Activated CD8-positive, alpha-beta memory T cell treated with anti-CD3 and anti-CD28 coated beads, Interleukin-2, amount 50 U/mL, for 24 hours (primary cell): Measurements from ENCODE around the gene ADAT3.
"Not testable (repeated sequence)": the region's sequence is repeated elsewhere in the genome, so short reads cannot be mapped to it uniquely, and the experiment has no call there.

Experiments
- DNase-seq: peaks from one replicate; pipeline ENCODE4 v3.0.0-alpha.2; 2020; ENCODE audit errors: extremely low read depth

Gene ADAT3

GRCh38 chr19:1866693-1867348 is 38.4 kb upstream of the ADAT3 start:
- no peak for DNase-seq

GRCh38 chr19:1867349-1867724 is 37.9 kb upstream of the ADAT3 start:
- DNase-seq, result no peak

- DNase-seq, result no peak
Measured at GRCh38 chr19:1868971-1869370, 36.2 kb upstream of the ADAT3 start.

- DNase-seq, result no peak
Measured at GRCh38 chr19:1871140-1871597, 34.0 kb upstream of the ADAT3 start.

DNA sequence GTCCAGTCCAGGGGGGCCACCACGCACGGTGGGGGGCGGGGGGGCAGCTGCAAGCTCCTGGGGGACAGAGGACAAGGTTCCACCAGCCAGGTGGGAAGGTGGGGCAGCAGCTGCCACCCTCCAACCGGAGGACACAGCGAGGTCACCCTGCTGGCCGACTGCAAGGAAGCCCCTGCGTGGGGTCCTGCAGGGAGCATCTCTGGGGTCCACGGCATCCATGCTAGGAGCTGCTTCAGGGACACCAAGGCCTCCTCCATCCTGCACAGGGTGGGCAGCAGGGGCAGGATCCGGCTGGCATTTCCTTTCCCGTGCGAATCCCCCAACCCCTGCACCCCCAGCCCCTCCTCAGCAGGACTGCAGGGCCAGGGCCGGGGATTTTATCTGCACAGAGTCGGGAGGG is 33.6 kb upstream of the ADAT3 start:
- DNase-seq, result no peak

DNA sequence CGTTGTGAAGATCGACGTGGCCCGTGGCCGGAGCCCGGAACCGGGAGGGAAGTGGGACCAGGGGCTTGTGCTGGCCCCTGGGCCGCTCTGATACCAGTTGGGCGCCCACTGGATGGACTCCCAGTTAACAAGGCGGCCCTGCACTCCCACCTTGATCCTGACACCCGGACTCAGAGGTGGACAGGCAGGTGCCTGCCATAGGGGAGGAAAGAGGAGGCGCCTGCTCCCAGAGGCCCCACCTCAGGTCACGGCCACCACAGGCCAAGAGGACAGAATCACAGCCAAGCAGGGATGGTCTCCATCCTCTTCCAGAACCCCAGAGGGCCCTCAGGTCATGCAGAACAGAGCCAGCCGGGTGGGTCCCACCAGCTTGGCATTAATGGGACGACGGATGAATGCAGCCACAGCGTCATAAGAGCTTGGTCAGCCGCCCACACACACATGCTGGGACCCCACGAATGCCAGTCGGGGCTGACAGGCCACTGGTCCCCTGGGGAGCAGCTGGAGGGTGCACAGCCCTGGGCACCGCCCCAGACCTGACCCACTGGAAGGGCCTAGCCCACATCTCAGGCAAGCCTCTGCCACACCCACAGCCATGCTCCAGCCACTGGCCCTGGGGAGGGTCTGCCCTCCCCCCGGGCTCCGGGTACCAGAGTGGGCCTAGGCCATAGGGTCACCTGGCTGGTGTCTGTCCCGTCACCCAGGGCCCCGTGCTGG is 32.2 kb upstream of the ADAT3 start:
- DNase-seq, result no peak

- DNase-seq, result no peak
Measured at GRCh38 chr19:1873524-1874473, 31.4 kb upstream of the ADAT3 start.

DNA sequence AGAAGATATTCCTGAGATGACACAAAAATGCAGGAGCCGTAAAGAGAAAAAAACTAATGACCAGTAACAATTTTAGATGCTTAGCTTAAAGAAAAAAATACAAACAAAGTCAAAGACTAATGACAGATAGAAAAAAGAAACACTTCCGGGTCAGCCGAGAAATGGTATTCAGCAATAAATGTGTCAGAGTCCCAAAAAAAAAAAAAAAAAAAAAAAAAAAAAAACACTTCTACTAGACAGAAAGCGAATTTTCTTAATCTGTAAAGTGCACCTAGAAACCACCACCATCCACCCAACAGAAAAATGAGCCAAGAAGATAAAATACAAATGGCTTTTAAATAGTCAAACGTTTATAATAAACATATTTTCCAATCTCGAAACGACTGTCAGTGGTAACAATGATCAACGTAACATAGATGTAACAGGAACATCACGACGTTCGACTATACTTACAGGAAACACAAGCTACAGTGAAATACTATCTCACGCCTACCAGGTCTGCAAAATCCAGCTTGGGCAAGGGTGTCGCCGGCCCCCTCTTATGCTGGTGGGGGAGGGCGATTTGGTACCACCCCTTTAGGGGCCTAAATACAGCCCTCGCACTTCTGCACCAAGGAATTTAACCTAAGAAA is 30.5 kb upstream of the ADAT3 start:
- DNase-seq, result no peak

- not testable (repeated sequence) for DNase-seq
Measured at GRCh38 chr19:1875265-1875645, 29.9 kb upstream of the ADAT3 start.

DNA sequence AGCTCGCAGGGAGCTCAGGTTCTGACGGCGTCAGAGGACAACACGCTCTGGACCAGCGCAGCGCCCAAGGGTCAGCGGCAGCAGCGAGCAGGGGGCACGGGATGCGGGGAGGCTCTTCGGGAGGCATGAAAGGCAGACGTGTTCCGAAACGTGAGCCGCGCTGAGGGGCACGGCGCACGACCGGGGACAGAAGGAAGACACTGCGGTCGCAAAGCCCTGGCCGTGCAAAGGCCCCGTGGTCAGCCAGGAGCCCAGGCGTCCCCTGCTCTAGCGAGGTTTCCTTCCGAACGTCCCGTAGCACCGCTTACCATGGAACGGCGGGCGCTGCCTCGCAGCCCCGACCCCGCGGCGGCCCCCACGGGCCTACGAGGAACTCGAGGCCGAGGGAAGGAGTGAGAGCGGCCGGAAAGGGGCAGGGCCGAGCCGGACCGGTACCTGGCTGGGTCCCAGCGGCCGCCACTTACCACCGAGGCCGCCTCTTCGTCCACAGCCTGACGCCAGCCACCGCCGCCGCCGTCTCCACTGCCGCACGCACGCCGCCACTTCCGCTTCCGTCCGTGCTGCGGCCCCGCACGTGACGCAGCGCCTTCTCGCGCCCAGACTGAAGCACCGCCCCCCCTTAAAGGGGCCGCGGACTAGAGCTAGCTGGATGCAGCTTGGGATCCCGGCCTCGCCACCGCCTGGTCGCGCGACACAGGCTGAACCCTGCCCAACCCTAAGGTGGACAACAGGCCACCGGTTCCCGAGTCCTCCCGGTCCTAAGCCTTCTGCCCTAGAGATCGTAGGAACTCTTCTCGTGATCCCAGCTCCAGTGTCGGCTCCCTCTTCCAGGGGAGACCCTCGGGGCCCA is 29.3 kb upstream of the ADAT3 start:
- peak; percentile 71 for DNase-seq

DNA sequence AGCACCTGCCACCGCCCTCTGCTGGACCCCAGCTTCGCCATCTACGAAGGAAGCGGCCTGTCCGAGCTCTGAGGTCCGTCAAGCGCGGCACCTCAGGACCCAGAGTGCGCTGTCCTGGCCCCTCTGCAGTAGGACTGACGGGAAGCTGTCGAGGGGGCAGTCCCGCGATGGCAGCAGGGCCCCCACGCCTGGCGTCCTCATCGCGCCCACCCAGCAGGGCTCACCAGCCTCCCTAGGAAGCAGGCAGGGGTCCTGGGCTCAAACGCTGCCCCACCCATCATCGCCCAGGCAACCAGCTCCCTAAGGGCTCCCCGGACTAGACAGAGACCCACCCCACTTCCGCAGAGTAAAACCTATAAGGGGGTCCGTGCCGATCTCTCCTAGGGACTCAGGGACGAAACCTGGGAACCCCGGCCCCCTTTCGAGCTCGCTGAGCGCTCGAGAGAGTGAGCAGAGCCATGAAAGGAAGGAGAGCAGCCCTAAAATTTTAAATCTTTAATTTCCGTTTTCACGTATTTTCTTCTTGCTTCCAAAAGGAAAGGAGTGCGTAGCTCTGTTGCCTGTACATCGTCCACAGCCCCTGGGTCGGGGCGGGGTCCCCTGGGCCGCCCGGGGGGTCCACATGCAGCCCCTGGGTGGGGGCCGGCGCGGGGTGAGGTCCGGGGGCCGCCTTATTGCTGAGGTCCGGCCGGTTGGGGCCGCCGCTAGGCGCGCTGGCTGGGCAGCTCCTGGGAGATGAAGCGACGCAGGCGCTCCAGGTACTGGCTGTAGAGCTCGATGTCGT is 28.5 kb upstream of the ADAT3 start:
- DNase-seq, result not testable (repeated sequence)

DNA sequence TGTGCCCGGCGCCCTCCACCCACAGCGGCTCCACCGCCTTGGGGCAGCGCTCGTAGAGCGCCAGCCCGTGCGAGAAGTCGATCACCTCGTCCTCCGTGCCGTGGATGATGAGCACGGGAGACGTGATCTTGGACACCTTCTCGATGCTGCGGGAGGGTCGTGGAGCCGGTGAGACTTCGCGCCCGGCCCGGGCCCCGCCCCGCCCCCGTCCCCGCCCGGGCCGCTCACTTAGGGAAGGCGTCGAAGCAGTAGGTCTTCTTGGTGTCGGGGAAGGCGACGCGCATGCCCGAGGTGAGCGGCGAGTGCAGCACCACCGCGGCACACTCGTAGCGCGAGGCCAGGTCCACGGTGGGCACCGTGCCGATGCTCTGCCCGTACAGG is 27.9 kb upstream of the ADAT3 start:
- not testable (repeated sequence) for DNase-seq

GRCh38 chr19:1878583-1878982 is 26.6 kb upstream of the ADAT3 start:
- not testable (repeated sequence) for DNase-seq

DNA sequence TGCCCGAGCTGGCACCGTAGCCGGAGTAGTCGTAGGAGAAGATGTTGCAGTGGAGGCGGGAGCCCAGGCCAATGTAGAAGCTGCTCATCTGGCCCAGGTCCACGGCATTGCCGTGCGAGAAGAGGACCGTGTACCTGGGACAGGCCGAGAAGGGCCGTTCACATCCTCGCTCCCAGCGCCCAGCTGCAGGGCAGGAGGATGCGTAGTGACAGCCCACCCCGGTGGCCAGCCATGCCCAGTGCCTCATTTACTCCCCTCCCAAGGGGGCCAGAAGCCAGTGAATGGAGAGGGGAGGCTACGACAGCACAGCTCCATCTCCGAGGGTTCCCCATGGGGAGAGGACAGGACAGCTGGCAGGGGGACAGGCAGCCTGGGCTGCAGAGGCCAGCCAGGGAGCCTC is 25.2 kb upstream of the ADAT3 start:
- not testable (repeated sequence) for DNase-seq

GRCh38 chr19:1880611-1881392 is 24.4 kb upstream of the ADAT3 start:
- no peak for DNase-seq

- not testable (repeated sequence) for DNase-seq
Measured at GRCh38 chr19:1881393-1882088, 23.7 kb upstream of the ADAT3 start.

DNA sequence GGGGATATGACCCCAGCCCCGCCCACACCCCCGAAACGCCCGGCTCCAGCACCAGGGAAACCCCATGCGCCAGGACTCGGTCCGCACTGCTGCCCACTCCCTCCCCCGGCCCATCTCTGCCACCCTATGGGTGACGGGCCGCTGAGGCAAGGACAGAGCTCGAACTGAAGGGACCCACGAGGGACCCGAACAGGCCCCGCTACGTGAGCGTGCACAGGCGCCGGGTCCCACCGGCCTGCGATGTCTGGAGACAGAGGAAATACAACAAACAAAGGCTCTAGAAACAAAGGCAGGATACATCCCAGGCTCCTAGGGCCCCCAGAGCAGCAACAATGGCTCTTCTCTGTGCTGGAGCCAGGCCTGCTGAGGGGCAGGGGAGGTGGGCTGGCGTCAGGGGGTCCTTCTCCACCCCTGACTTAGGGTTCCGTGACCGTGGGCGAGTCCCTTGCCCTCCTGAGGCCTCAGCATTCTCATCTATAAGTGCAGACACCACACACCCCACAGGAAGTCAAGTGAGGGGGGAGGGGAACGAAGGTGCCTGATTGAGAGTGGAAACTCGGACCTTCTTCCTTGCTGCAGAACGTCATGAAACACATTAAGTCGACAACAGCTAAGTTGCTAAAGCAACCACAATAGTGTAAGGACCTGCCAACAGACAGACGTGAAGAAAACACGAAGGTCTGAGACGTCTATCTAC is 23.0 kb upstream of the ADAT3 start:
- DNase-seq, result no peak
